Fibroblast of pulmonary artery (primary cell): ENCODE measurements around the gene GSTM3.
"Not testable (repeated sequence)": the region's sequence is repeated elsewhere in the genome, so short reads cannot be mapped to it uniquely, and the experiment has no call there.

Experiments
- DNase-seq: peaks from one replicate; pipeline ENCODE4 v3.0.0-alpha.2; 2010; ENCODE audit warnings: low read depth
- H3K4me3 ChIP-seq: replicated peaks from 2 replicates; pipeline ENCODE4 v1.5.1; 2011; ENCODE audit warnings: low read depth, mild to moderate bottlenecking, control low read depth, low read length, moderate library complexity
- TF ChIP-seq, protein P1 (sequence below): IDR thresholded peaks from 2 replicates; pipeline ENCODE4 v1.5.1; 2011; ENCODE audit warnings: mild to moderate bottlenecking, control low read depth, low read length, inconsistent platforms; ENCODE audit errors: missing control alignments

Gene GSTM3

DNA sequence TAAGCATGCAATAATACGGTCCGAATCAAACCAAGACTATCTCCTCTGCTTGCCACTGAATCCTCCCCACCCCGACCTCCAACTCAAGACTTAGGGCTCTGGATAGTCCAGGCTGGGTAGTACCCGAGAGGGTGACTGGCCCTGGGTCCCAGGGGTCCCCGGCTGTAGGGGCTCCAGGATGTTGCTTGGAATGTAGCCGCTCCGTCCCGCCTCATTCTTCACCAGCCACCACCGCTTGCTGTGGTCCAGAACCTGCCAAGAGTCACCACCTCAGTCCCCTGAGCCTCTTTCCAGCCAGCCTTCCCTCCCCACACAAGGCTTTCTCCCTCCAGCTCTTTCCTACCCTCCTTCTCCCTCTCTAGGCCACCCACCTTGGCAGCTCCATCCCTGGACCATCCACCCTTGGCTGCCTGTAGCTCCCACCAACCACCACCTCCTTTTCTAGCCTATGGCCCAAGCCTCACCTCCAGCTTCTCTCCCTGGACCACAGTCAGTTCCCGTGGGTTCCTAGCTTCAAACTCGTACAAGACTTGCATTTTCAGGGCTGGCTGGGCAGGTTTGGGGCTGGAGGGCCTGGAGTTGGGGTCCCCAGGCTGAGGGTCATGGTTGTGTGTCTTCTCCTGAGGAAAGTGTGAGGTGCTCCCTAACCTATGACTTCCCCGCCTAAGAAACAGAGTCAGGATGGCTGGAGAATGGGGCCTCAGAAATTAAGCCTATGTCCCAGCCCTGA lies 10.9 kb upstream of the GSTM3 start:
- DNase-seq: no peak
- TF ChIP-seq, protein P1, sequence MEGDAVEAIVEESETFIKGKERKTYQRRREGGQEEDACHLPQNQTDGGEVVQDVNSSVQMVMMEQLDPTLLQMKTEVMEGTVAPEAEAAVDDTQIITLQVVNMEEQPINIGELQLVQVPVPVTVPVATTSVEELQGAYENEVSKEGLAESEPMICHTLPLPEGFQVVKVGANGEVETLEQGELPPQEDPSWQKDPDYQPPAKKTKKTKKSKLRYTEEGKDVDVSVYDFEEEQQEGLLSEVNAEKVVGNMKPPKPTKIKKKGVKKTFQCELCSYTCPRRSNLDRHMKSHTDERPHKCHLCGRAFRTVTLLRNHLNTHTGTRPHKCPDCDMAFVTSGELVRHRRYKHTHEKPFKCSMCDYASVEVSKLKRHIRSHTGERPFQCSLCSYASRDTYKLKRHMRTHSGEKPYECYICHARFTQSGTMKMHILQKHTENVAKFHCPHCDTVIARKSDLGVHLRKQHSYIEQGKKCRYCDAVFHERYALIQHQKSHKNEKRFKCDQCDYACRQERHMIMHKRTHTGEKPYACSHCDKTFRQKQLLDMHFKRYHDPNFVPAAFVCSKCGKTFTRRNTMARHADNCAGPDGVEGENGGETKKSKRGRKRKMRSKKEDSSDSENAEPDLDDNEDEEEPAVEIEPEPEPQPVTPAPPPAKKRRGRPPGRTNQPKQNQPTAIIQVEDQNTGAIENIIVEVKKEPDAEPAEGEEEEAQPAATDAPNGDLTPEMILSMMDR: no peak
- no peak overlapping the region for H3K4me3 ChIP-seq

DNA sequence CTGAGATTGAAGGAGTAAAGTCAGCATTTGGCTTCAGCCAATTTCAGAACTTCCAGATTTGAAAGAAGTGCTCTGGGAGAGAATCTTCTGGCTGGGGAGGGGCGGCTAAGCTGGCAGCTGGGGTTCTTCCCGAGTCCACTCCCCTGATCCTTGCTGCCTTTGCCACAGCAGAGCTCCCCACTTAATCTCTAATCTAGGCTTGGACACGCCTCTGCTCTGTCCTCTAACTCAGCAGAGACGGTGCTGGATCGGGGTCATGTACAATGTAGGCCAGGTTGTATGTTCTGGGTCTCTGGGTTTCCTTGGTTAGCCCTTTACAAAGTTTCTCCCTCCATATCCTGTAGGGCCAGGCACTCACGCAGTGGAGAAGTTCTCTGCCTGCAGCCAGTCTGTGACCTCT lies 10.1 kb upstream of the GSTM3 start:
- TF ChIP-seq, protein P1: no peak
- no peak for DNase-seq
- H3K4me3 ChIP-seq: no peak overlapping the region

DNA sequence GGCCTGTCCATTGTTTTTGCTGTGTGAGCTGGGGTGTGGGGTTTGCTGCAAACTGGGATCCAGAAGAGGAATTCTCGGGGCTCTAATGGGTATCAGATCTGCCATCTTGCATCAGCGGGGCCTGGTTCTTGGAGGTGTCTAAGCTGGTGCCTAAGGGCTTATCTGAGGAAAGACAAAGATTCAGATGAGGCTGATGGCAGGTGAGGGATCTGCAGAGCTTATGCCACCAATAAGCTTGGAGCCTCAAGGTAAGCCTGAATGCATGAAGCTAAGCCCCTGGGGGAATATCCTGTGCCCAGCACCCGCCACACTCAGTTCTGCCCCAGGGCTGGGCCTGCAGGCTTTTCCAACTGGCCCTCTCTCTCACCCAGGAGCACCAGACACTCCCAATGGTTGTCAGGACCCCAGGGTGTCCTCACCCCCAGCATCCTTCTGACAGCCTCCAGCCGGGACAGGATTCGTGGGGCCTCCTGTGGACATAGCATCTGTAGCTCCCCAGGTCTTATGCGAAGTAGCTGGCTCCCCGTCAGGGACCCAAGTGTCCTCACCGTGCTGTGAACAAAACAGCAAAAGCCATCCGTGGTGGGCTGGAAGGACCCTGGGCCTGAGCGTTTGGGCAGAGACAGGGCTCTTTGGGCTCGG lies 9.5 kb upstream of the GSTM3 start:
- TF ChIP-seq, protein P1: no peak
- DNase-seq: no peak
- H3K4me3 ChIP-seq: no peak overlapping the region

DNA sequence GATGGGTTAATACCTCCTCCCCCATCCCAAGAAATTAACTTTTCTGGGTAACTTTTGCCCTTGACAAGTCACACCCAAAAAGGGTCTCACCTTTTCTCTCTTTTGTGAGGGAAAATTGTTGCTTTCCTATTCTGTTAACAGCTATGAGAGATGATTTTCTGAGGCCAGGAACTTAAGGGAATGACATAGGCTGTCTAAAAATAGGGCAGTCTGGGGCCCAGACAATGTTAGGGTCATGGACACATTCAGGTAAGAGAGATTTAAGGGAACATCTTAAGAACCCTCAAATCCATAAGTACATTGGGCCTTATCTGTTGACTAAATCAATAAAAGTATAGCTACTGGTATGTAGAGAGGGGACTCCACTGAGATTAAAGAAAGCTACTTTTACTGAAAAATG lies 8.4 kb upstream of the GSTM3 start:
- H3K4me3 ChIP-seq: no peak overlapping the region
- TF ChIP-seq, protein P1: no peak
- DNase-seq: no peak

DNA sequence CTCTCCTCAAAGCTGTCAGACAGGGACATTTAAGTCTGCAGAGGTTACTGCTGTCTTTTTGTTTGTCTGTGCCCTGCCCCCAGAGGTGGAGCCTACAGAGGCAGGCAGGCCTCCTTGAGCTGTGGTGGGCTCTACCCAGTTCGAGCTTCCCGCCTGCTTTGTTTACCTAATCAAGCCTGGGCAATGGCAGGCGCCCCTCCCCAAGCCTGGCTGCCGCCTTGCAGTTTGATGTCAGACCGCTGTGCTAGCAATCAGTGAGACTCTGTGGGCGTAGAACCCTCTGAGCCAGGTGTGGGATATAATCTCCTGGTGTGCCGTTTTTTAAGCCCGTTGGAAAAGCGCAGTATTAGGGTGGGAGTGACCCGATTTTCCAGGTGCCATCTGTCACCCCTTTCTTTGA lies 7.5 kb upstream of the GSTM3 start:
- DNase-seq: not testable (repeated sequence)

DNA sequence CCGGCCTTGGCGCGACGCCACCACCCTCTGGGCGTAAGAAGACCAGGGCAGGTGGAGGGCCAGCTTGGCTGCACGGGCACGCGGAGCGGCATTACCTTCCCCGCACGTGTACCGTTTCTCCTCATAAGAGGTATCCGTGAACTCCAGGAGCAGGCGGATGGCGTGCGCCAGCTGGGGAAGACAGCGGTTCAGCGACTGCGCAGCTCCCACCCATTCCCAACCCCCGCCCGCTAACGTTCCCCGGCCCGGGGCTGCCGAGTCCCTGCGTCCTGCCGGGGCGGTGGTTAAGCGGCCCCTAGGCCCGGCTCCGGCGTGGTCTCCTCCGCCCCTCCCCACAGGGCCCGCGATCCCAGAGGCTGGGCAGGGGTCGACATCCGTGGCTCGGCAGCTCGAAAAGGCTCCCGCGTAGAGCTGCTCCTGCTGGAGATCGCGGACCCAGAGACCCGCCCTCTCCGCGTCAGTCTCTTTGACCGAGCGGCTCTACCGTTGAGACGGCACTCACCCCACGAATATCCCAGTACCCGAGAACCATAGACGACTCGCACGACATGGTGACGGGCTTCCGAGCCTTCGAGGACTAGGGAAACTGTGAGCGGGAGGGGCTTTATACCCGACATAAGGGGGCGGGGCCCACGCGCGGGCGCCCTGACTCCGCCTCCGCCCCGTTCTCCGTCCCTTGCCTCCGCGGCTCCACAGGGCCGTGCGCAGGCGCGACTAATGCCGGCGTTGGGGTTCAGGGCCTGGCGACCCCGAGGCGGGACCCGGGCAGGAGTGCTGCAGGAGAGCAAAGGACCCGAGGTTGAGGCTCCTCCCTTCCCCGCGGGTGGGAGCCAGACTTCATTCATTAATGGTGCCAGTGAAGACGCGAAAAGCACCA lies 862 bp downstream of the GSTM3 start:
- H3K4me3 ChIP-seq: peak overlapping the region; percentile 71
- DNase-seq: peak; percentile 67
- TF ChIP-seq, protein P1: no peak

More for the DNA sequence above, 7.5 kb upstream of the GSTM3 start:
- H3K4me3 ChIP-seq: not testable (repeated sequence)

DNA sequence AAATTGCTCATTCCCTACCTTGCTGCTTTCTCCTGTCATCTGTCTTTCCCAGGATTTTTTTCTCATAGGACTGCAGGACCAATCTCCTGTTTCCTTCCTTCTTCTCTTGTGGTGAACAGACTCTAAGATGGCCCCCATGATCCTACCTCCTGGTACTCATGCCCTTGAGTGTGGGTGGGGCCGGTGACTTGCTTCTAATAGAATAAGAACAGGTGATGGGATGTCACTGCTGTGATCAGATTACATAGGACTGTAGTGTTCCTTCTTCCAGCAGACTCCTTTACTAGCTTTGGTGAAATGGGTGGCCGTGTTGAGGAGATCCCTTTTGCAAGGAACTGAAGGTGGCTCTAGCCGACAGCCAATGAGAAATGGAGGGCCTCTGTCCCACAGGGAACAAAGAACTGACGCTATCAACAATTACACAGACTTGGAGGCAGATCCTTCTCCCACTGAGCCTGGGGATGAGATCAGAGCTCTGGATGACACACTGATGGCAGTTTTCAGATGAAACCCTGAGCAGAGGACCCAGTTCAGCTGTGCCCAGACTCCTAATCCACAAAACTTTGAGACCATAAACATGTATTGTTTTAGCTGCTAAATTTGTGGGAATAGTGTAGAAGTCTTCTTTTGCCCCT lies 7.5 kb downstream of the GSTM3 start:
- H3K4me3 ChIP-seq: no peak overlapping the region
- TF ChIP-seq, protein P1: no peak
- DNase-seq: no peak
